Stimulated activated CD8-positive, alpha-beta memory T cell treated with anti-CD3 and anti-CD28 coated beads, Interleukin-15, amount 100 ng/mL, for 48 hours (primary cell): ENCODE data around the gene NOC2L.
"Not testable (repeated sequence)": the region's sequence is repeated elsewhere in the genome, so short reads cannot be mapped to it uniquely, and the experiment has no call there.

Experiments used
- DNase-seq, 2 donors: peaks; one replicate each; pipeline ENCODE4 v3.0.0-alpha.2; 2020; ENCODE audit warnings: low read depth in 2 of 2

The NOC2L gene

GRCh38 chr1:993379-993995 lies 34.4 kb upstream of the NOC2L start:
- no peak for DNase-seq

- no peak for DNase-seq
These were observed 33.3 kb upstream of the NOC2L start for GRCh38 chr1:992362-992761.

- DNase-seq, result no peak
These were observed 32.8 kb upstream of the NOC2L start for GRCh38 chr1:991895-992294.

- DNase-seq, result not testable (repeated sequence)
These were observed 32.2 kb upstream of the NOC2L start for GRCh38 chr1:991275-991674.

- not testable (repeated sequence) for DNase-seq
These were observed 29.0 kb upstream of the NOC2L start for GRCh38 chr1:988061-988460.

- no peak for DNase-seq
These were observed 26.1 kb upstream of the NOC2L start for GRCh38 chr1:985126-985525.

GRCh38 chr1:984476-984814 lies 25.4 kb upstream of the NOC2L start:
- DNase-seq, result no peak

- no peak for DNase-seq
These were observed 24.9 kb upstream of the NOC2L start for GRCh38 chr1:983798-984475.

- no peak for DNase-seq
These were observed 23.8 kb upstream of the NOC2L start for GRCh38 chr1:982765-983436.

- DNase-seq, result no peak
These were observed 23.0 kb upstream of the NOC2L start, which contains the start of gene PERM1 for GRCh38 chr1:981955-982558. PERM1 (minus strand) TSS chr1:982093; CDS start chr1:981029, 1,064 bp downstream.

GRCh38 chr1:981491-981954 lies 22.5 kb upstream of the NOC2L start:
- no peak for DNase-seq

- no peak for DNase-seq
These were observed 21.7 kb upstream of the NOC2L start for GRCh38 chr1:980602-981395.

- no peak for DNase-seq
These were observed 21.1 kb upstream of the NOC2L start for GRCh38 chr1:980137-980571.

- no peak for DNase-seq
These were observed 20.7 kb upstream of the NOC2L start for GRCh38 chr1:979744-980072.

GRCh38 chr1:978835-979743 lies 20.0 kb upstream of the NOC2L start:
- DNase-seq, result no peak

GRCh38 chr1:978069-978834 lies 19.2 kb upstream of the NOC2L start:
- DNase-seq, result no peak

GRCh38 chr1:976791-977190 lies 17.7 kb upstream of the NOC2L start:
- DNase-seq, result not testable (repeated sequence)

GRCh38 chr1:975896-976683 lies 17.0 kb upstream of the NOC2L start:
- DNase-seq, result peak; percentile 47

- no peak for DNase-seq
These were observed 16.3 kb upstream of the NOC2L start for GRCh38 chr1:975365-975764.
